HG02642 (cell line): ENCODE data around the gene DST.

ENCODE experiments used
- ATAC-seq: cut with Tn5 transposase; IDR thresholded peaks from one replicate; pipeline ENCODE4 v1.9.1; 2021; ENCODE audit warnings: mild to moderate bottlenecking; ENCODE audit not compliant: unreplicated experiment, poor library complexity

The DST gene

DNA sequence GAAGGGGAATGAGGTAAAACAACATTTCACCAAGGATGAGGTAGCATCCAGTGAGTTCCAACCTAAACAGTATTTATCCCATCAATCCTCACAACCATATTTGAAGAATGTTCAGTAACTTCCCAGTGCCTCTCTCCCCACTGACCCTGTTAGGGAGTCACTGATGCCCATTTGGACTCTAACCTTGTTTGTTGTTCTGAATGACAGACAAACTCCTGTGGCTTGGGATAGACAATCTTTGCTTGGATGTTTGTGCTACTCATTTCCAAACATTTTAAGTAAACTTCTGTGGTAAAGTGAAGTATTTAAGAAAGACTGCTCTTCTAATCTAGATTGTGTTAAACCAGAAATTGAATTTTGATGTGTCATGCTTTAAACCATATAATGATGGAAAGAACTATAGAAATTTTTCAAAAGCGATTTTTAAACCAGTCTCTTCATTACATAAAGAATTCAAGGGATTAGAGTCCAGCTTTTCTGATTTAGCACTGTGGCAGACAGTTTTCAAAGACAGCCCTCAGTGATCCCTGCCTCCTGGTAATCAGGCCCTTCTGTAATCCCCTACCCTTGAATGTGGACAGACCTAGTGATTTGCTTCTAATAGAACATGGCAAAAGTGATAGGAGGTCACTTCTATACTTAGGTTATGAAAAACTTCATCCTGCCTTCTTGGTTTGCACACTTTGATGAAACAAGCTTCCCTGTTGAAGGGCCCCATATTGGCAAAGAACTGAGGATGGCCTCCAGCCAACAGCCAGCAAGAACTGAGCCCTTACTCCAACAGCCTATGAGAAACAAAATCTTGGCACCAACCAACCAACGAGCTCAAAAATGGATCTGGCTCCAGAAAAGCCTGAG is 191.6 kb downstream of the DST start:
- ATAC-seq: no peak

DNA sequence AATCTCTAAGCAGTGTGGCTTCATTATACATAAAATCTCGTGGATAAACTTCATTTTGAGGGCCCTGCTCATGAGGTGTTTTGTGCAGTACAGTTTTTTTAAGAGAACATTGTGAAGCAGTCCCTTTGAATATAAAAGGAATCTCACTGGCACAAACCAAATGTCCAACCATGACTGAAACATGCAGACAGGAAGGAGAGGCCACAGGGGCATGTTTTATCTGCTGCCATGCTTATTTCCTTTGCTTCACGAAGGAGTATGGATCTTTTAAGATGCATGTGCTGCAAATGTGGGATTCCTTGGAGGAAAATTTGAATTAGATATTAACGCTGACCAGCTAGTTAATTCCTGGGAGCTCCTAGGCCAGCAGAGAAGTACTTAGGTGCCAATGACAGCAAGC is 192.3 kb downstream of the DST start:
- no peak for ATAC-seq

DNA sequence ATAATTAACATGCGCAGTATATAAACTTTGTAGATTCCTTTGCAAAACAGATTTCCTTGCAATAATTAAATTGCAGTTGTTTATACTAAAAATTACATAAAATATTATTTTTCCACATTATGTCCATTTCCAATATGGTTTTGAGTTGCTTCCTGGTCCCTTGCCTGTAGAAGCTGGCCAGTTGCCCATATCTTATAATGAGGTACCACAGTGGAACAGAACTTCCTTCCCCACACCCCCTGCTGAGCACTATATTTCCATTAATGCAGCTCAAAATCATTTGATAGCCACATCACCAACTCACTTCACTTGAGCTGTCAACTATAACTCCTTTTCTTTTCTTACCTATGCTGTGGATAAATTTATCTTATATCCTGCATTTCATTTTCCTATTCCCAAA is 194.6 kb downstream of the DST start:
- no peak for ATAC-seq

DNA sequence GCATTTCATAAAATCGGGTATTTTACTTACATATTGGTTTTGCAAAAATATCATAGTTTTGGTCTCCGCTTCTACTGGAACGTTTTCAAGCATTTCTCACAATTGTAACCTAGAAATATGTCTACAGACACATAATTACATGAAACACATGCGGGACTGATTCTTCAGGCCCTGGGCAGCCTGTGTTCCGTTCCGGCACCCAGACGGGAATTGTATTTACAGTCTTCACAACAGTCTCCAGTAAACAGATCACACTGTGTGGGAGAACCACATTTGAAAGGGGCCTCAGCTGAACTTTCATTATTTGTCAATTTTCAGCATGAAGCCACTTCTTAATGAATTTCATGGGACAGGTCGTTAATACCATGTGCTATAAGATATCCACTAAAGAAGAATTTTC is 196.9 kb downstream of the DST start:
- no peak for ATAC-seq

DNA sequence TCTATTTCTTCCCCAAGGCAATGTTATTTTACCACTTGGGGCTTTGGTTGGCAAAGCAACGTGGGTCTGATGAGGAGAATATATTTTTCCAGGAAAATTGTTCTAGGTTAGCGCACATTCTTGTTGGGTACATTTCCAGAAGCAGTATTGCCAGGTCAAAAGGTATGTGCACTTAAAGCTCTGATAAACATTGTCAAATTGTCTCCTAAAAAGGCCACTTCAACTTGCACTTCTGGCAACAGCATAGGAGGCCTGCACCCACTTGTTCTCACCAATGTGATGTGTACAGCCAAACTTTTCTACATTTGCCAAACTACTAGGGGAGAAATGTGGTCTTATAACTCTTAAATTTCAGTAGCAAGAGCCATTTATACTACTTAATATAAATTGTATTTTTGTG is 197.8 kb downstream of the DST start:
- ATAC-seq: no peak

DNA sequence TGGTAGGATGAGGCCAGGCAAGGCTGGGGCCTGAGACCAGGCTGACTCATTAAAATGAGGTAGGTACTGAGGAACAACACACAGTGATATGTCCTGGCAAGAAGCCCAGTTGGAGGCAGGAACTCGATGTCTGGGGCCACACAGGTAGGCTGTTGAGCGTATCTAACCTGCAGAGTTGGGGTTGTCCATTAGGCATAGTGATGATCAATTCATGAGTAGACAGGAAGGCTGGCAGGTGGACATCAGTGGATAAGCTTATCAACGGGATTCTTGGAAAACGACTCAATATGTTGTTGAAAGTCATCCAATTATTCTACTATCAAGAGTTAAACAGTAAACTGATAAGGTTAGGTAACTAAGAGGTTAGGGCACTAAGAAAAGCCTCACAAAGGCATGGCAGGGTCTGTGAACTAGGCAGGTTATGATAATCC is 202.1 kb downstream of the DST start:
- ATAC-seq: no peak

DNA sequence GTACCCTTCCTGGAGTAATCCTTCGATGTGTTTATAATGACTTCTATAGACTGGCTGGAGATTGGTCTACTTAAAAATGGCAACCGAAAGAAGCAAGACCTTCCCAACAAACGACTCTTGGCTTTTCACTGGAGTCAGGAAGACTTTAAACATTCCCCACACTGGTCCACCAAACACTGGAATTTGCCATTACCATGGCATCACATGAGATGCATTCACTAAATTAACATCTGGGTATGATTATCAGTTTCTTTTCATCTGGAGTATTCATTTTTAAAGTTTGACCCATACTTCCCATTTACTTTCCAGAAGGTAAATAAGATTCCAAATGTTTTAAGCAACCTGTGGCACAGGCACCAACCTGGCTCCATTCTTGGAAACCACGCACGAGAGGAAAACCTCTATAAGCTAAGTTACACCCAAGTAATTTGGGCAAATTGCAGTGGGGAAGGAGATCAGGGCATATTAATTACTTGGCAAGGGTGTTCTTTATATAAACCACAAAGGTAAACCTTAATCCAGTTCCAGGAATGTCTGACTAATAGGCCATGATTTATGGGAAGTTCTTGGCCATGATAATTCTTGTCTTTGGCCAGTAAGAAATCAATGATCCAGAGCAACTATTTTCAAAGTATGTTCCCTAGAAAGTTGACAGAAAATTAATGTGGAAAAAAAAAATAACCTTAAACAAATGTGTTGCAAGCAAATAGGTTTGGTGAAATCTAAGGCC is 205.4 kb downstream of the DST start:
- ATAC-seq: no peak

DNA sequence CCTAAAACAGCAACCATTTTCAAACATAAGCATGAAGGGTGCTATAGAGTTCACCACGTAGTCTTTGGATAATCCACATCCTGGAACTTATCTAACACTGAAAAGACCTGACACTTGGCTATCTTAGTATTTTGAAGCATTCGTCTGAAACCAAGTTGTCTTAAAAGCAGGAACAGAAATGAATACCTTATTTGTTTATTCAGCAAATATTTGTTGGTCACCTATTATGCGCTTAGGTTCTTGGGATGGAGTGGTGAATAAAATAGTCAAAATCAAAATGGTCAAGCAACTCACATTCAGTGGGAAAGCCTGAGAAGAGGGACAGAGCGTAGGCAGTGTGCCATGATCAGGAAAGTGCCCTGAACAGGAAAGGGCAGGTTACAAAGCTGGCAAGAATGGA is 206.9 kb downstream of the DST start:
- no peak for ATAC-seq

DNA sequence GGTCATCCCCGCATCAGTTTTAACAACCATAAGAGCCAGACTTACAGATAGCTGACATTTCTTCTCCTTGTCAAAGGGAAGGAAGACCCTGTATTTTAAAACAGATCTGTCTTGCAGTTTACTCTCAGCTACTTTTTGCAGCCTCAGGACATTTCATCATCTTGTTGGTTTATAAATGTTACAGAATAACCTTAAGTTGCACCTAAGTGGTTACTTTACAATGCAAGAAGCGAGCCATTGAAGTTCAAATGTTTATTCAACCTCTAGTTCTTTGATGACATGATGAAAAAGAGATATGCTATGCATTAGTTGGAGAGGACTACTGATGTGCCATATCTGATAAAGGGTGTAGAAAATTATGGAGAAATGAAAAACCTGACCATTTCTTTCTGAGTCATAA is 207.4 kb downstream of the DST start:
- no peak for ATAC-seq

DNA sequence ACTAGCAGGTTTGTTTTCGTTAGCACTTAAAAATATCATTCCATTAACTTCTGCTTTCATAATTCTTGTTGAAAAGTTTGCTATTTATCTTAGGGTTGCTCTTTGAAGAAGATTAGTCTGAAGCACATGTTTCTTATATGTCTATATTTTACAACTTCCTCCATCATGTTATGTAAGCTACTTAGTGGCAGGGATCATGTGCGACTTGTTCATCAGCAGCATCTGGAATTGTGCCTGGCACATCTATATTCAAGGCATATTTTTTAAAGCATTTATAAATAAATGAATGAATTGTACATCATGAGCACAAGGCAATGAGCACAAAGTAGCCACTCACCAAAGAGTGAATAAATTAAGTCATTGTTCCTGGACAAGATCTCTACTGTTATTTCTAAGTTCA is 208.1 kb downstream of the DST start:
- no peak for ATAC-seq

DNA sequence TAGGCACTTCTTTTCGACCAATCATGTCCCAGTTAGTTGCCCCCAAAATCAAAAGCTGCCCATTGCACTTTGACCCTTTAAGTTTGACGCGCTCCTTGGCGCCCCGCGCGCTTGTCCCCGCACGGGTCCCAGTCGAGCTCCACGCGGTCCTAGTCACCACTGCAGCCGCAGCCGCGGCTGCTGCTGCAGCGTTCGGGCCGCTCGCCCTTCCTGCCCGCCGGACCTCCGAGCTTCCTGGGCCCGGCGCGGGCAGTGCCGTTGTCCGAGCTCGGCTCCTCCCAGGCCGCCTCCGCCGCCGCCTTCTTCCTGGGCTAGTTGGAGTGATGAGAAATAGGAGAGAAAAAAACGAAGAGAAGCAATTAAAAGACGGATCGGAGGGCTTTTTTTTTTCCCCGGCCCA is 209.6 kb downstream of the DST start:
- no peak for ATAC-seq

DNA sequence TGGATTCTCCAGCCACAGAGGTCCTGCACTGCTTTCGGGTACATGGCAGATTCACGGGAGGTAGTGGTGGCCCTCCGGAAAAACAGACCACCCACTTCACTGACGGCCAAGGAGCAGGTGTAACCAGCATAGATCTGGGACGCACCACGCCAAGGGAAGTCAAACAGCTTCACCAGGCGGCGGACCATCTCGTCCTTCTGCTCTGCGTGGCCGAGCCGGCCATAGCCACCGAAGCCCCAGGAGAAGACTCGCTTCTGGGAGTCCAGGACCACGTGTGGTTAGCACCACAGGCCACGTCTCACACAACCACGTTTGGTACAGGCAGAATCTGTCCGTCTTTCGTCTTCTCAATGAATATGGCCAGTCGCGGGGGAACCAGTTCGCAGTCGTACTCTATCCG is 210.5 kb downstream of the DST start:
- ATAC-seq: no peak

DNA sequence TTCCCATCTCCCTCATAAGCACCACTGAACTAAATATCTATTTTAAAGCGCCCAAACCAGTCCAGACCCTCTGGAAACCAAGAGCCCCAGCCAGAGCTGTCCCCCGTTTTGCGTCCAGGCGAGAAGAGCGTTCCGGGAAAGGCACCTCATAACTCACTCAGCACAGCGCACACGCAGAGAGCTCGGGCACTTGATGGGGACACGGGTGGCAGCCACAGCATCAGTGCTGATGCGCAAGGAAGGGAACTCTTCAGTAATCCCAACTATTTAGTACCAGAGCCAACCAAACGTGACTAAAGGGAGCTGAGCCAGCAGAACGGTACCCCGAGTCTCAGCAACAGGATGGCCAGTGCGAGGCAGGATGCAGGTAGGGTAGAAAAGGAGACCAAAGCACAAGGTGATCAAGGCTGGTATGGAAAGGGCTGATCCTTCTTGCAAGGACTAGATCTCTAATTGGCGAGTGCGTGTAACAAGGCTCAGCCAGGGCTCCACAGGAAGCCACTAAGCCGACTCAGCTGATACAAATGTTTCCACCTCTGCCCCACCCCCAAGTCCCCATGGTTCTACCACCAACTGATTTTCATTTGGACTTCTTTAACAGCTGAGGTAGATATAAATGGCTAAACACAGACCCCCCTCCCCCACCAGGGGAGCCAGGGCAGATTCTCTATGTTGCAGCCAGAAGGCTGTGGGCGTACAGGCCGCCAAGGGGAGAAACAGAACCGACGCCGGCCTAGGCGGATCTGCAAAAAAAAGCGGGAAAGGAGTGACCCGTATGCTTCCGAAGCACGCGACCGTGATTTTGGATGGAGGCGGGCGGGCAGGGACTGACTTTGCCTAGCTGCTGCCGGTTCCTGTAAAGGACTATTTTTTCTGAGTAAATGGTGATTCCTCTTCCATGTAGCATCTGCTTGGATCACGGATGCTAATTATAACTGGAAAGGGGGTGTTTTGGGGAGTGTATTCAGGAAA is 211.8 kb downstream of the DST start:
- ATAC-seq: no peak

DNA sequence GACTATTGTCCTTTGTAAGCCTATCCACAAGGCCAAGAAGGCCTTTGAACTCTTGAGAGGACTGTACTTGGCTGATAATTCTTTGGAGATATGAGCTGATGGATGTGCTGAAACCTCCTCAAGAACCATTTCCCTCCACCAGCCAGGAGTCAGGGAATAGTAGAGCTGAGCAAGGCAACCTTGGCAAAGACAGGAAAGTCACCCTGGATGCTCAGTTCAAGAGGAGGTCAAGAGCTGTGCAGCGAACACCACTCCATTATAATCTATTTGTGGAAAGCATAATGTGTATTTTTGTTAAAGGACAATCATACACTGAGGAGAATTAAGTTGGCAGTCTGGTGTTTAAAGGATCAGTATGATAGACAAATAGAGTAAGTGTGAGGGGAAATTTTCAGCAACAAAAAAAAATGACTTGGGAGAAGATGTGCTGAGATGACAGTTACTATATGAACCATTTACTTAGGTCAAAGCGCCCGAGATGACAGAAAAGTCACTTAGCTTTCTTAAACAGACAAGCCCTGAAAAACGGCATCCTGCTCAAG is 218.1 kb downstream of the DST start:
- no peak for ATAC-seq

DNA sequence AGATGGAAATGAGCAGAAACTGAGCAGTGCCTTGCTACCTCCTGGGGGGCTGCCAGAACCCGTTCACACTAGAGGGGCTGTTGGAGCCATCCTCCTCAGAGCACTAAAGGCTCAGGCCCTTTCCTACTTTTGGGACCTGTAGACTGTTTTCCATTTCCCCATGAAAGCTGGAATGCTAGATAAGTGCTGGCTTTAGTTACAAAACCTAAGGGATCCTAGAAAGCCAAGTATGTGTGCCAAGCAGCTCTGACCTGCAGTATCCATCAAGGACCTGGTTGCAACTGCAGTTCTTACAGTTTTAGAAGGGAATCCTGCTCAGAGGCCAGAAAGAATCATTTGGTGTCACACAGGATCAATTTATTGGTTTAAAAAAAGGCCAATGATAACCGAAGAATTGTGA is 218.6 kb downstream of the DST start:
- ATAC-seq: no peak

DNA sequence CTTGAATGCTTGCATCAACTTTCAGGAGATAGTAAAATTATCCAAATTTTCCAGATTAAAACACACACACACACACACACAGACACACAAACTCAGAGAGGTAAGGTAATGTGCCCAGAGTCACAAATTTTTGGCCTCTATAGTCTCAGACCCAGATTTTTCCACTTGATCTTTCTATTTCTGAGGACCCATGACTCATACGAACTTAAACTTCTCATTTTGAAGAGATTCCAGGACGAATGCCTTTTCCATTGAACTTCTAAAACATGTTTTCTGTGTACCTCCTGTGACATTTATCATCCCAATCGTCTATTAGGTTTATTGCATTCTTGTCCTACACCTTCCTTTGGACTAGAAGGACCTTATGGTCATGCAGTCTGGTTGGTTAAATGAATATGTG is 222.4 kb downstream of the DST start:
- no peak for ATAC-seq

DNA sequence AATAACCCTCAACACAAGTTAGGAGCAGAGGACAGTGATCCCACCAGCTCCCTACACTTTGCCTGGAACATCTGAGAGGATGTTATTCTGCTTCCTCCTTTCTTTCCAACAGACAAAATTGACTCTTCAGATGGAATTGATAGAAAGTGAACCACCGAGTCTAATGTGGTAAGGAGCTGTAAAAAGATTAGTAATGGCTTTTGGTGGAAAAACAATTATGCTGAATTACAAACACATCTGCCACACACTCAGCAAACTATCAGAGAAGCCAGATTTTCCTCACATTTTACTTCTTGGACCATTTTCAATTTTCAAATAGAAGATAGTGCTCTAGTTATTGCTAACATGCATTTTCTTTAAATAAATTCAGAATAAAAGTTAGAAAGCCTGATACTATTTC is 223.5 kb downstream of the DST start:
- no peak for ATAC-seq

DNA sequence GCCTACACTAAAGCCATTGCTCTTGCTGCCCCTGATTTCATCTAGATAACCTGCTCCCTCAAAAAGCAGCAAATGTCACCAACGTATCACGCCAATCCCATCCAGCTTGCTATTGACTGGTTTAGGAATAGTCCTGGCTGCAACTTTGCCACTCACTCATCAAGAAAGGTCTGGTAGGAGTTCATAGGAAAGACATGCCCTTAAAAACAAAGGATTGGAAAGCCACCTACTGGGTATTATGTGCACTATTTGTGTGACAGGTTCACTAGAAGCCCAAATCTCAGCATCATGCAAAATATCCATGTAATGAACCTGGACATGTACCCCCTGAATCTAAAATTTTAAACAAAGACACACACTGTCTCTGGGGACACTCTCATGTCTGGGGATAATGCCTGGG is 224.9 kb downstream of the DST start:
- ATAC-seq: no peak

DNA sequence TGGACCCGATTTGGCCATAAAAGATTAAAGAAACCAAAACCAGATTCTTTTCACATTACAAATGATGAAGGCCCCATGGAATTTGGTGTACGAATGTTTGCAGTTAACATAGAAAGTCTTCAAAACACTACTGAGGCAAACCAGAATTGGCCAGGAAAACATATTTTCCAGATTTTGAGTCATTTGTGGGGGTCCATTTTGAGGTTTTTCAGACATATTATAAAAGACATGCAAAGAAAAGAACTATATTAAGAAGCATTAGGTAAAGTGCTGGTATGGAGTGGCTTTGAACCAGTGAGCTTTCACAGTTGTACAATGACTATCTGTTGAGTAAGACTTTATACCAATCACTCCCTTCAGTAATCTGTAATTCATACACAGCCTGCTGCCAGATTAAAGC is 226.4 kb downstream of the DST start:
- ATAC-seq: no peak

DNA sequence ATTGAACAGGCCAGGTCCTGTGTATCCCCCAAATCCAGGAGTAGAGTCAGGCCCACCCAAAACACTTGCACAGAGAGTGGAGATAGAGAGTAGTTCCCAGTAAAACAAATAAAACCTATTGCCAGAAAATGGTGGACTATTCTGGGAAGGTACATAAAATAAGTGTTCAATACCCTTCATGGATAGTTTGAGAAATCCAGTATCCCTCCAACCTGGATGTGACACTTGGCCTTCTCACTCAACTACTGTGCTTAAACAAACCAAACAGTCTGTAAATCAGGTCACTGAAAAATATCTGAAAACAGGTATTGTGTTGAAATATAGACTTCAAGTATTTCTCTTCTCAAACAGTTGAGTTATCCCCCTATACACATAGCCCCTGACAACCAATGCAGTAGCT is 233.7 kb downstream of the DST start:
- ATAC-seq: no peak
